GM23338 (cell line): Measurements from ENCODE around the gene MFSD6. TPM values are rescaled to one million over a fixed set of nuclear protein-coding genes. Genes with fewer than 3 reads are reported as not detected.

ENCODE experiments used
- ATAC-seq: fragments of 200-7000 bp; cut with Tn5 transposase; 3 replicates; pipeline ENCODE4 v1.9.1; 2020
- DNase-seq: peaks from one replicate; pipeline ENCODE4 v3.0.0-alpha.2; 2015; ENCODE audit warnings: low spot score
- H2AFZ ChIP-seq: fragments of 200-600 bp; sonication (generic); 2 replicates; pipeline ENCODE4 v1.8.0; 2016; ENCODE audit warnings: antibody characterized with exemption, mild to moderate bottlenecking, moderate library complexity
- H3F3A ChIP-seq: fragments of 200-600 bp; sonication (generic); replicated peaks from 2 replicates; pipeline ENCODE4 v1.8.0; 2017; ENCODE audit warnings: antibody characterized with exemption, mixed run types, low read depth
- H3K27ac ChIP-seq: fragments of 200-600 bp; sonication (generic); 2 replicates; pipeline ENCODE4 v1.6.1; 2016; ENCODE audit warnings: low read depth
- H3K27me3 ChIP-seq: fragments of 200-600 bp; sonication (generic); 2 replicates; pipeline ENCODE4 v1.8.0; 2016; ENCODE audit warnings: mild to moderate bottlenecking, mixed run types, moderate library complexity; ENCODE audit not compliant: insufficient read depth
- H3K36me3 ChIP-seq: fragments of 200-600 bp; sonication (generic); 2 replicates; pipeline ENCODE4 v1.8.0; 2016; ENCODE audit warnings: mild to moderate bottlenecking; ENCODE audit not compliant: insufficient read depth
- H3K4me1 ChIP-seq: fragments of 200-600 bp; sonication (generic); 2 replicates; pipeline ENCODE4 v1.8.0; 2016; ENCODE audit warnings: mild to moderate bottlenecking, moderate library complexity; ENCODE audit not compliant: insufficient read depth
- H3K4me2 ChIP-seq: fragments of 200-600 bp; sonication (generic); 2 replicates; pipeline ENCODE4 v1.7.1; 2017; ENCODE audit warnings: mixed run types
- H3K4me3 ChIP-seq: fragments of 200-600 bp; sonication (generic); 2 replicates; pipeline ENCODE4 v1.6.1; 2016; ENCODE audit warnings: mixed run types
- H3K79me2 ChIP-seq: fragments of 200-600 bp; sonication (generic); replicated peaks from 2 replicates; pipeline ENCODE4 v1.8.0; 2017; ENCODE audit warnings: mild to moderate bottlenecking; ENCODE audit not compliant: insufficient read depth
- H3K9me2 ChIP-seq: fragments of 200-600 bp; sonication (generic); 2 replicates; pipeline ENCODE4 v1.8.0; 2017; ENCODE audit not compliant: insufficient read depth
- H4K20me1 ChIP-seq: fragments of 200-600 bp; sonication (generic); replicated peaks from 2 replicates; pipeline ENCODE4 v1.8.0; 2017; ENCODE audit warnings: mild to moderate bottlenecking; ENCODE audit not compliant: insufficient read depth
- H3K27ac Mint-ChIP-seq: 2 replicates; pipeline ENCODE4 v1.8.0; 2020; ENCODE audit warnings: inconsistent platforms, mild to moderate bottlenecking, moderate library complexity, mixed read lengths
- H3K27me3 Mint-ChIP-seq: 3 replicates; pipeline ENCODE4 v1.8.0; 2022; ENCODE audit warnings: low read depth, mild to moderate bottlenecking, moderate library complexity, mixed read lengths, inconsistent platforms; ENCODE audit not compliant: insufficient read depth, poor library complexity
- H3K36me3 Mint-ChIP-seq: 3 replicates; pipeline ENCODE4 v1.8.0; 2021; ENCODE audit warnings: low read depth, mild to moderate bottlenecking, inconsistent platforms, moderate library complexity, mixed read lengths
- H3K4me1 Mint-ChIP-seq: 3 replicates; pipeline ENCODE4 v1.8.0; 2020; ENCODE audit warnings: mild to moderate bottlenecking, inconsistent platforms, mixed read lengths
- H3K4me3 Mint-ChIP-seq: 3 replicates; pipeline ENCODE4 v1.8.0; 2021; ENCODE audit warnings: moderate library complexity, mild to moderate bottlenecking, inconsistent platforms, mixed read lengths
- H3K9me3 Mint-ChIP-seq: 3 replicates; pipeline ENCODE4 v1.8.0; 2020; ENCODE audit warnings: moderate library complexity, mild to moderate bottlenecking, inconsistent platforms, mixed read lengths
- CREB1 ChIP-seq: fragments of 250-450 bp; sonication (Bioruptor Pico); IDR thresholded peaks from 2 replicates; pipeline ENCODE4 v1.5.0; 2020; ENCODE audit warnings: low read depth, mild to moderate bottlenecking, moderate library complexity
- CTCF ChIP-seq, 2 experiments: fragments of 200-600 bp in 1 of 2; sonication (generic) in 1 of 2; conservative IDR thresholded peaks; 2 replicates each; pipeline versions ENCODE4 v1.5.1 to v1.6.1; 2016 to 2017; ENCODE audit warnings: antibody characterized with exemption in 2 of 2, low read depth in 2 of 2, mild to moderate bottlenecking in 2 of 2, moderate library complexity in 1 of 2
- EZH2 ChIP-seq: fragments of 200-600 bp; sonication (generic); IDR thresholded peaks from one replicate; pipeline ENCODE4 v1.8.0; 2017; ENCODE audit warnings: antibody characterized with exemption, mild to moderate bottlenecking, low read depth; ENCODE audit not compliant: unreplicated experiment
- EZH2phosphoT487 ChIP-seq: fragments of 200-600 bp; sonication (generic); IDR thresholded peaks from one replicate; pipeline ENCODE4 v1.8.1; 2018; ENCODE audit warnings: antibody characterized with exemption; ENCODE audit not compliant: unreplicated experiment
- JUNB ChIP-seq: IDR thresholded peaks from one replicate; pipeline ENCODE4 v1.6.1; 2016; ENCODE audit warnings: antibody characterized with exemption; ENCODE audit not compliant: unreplicated experiment
- NANOG ChIP-seq: IDR thresholded peaks from 2 replicates; pipeline ENCODE4 v1.6.1; 2016; ENCODE audit warnings: antibody characterized with exemption, borderline replicate concordance
- POLR2AphosphoS5 ChIP-seq: IDR thresholded peaks from 2 replicates; pipeline ENCODE4 v1.6.1; 2016; ENCODE audit warnings: antibody characterized with exemption, low read depth
- REST ChIP-seq: IDR thresholded peaks from one replicate; pipeline ENCODE4 v1.6.1; 2018; ENCODE audit warnings: antibody characterized with exemption; ENCODE audit not compliant: unreplicated experiment
- STAT1 ChIP-seq: IDR thresholded peaks from one replicate; pipeline ENCODE4 v1.6.1; 2016; ENCODE audit warnings: antibody characterized with exemption; ENCODE audit not compliant: unreplicated experiment
- ZNF114 ChIP-seq: fragments of 250-450 bp; sonication (Bioruptor Pico); IDR thresholded peaks from 2 replicates; pipeline ENCODE4 v1.5.0; 2020; ENCODE audit warnings: mild to moderate bottlenecking, moderate library complexity
- ZNF331 ChIP-seq: fragments of 250-450 bp; sonication (Bioruptor Pico); IDR thresholded peaks from 2 replicates; pipeline ENCODE4 v1.5.0; 2020; ENCODE audit warnings: low read depth, mild to moderate bottlenecking, moderate library complexity
- ZNF462 ChIP-seq: fragments of 250-450 bp; sonication (Bioruptor Pico); IDR thresholded peaks from 2 replicates; pipeline ENCODE4 v1.5.0; 2020; ENCODE audit warnings: mild to moderate bottlenecking, moderate library complexity
- polyA plus RNA-seq: library from polyadenylated mRNA; unstranded; fragments of >200 nt; fragmentation: Nextera tagmentation; extraction: Ambion mirVana; gene quantifications from 2 replicates; pipeline ENCODE4 v1.2.1, GENCODE V29; 2016
- total RNA-seq: library from RNA; depleted of rRNA; stranded (reverse); fragments of >200 nt; shearing (Covaris generic); gene quantifications from 2 replicates; pipeline ENCODE4 v1.2.3, GENCODE V29; 2014
- TF ChIP-seq, protein P1 (sequence below): IDR thresholded peaks from 2 replicates; pipeline ENCODE4 v1.6.1; 2016; ENCODE audit warnings: antibody characterized with exemption

MFSD6 gene
- total and polyA plus RNA-seq, 2 experiments from 2014 or later = 2.3 to 9.6 TPM

GRCh38 chr2:190507135-190507534 lies 99.0 kb downstream of the MFSD6 start:
- H3K9me2 ChIP-seq = no peaks in the 10 kb centered on the region
- no peak overlapping the region for H3K27ac Mint-ChIP-seq
- H3K4me1 Mint-ChIP-seq = peaks cover 4% of the 10 kb centered on the region
- no peak overlapping the region for H2AFZ ChIP-seq
- H3K79me2 ChIP-seq = no peaks in the 10 kb centered on the region
- no peaks in the 10 kb centered on the region for H3K27me3 ChIP-seq
- no peak for ATAC-seq
- no peak overlapping the region for H3K4me3 ChIP-seq
- no peak for DNase-seq
- H3K4me2 ChIP-seq = no peak overlapping the region
- no peaks in the 10 kb centered on the region for H3K9me3 Mint-ChIP-seq
- no peak overlapping the region for H3K27ac ChIP-seq
- no peaks in the 10 kb centered on the region for H3K36me3 Mint-ChIP-seq
- peaks cover 3% of the 10 kb centered on the region; the same call in 1 of the 2 replicates for H3K4me1 ChIP-seq
- no peaks in the 10 kb centered on the region for H3K36me3 ChIP-seq
- H3K27me3 Mint-ChIP-seq = no peaks in the 10 kb centered on the region
- TF ChIP-seq NANOG (no peak), ZNF114 (no peak), REST (no peak), EZH2 (no peak), JUNB (no peak), ZNF331 (CRISPR knock-in tag) (no peak), ZNF462 (no peak), EZH2phosphoT487 (no peak), CREB1 (CRISPR knock-in tag) (no peak), STAT1 (no peak), CTCF (conservative IDR thresholded peaks at IDR 0.05; ENCODE audit: low read depth in 2 of 2) (no peak), POLR2AphosphoS5 (no peak)
- TF ChIP-seq, protein P1, sequence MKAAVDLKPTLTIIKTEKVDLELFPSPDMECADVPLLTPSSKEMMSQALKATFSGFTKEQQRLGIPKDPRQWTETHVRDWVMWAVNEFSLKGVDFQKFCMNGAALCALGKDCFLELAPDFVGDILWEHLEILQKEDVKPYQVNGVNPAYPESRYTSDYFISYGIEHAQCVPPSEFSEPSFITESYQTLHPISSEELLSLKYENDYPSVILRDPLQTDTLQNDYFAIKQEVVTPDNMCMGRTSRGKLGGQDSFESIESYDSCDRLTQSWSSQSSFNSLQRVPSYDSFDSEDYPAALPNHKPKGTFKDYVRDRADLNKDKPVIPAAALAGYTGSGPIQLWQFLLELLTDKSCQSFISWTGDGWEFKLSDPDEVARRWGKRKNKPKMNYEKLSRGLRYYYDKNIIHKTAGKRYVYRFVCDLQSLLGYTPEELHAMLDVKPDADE = no peak
- no peaks in the 10 kb centered on the region for H4K20me1 ChIP-seq
- no peak overlapping the region for H3K4me3 Mint-ChIP-seq
- no peaks in the 10 kb centered on the region for H3F3A ChIP-seq
